H1 (cell line): ENCODE measurements around the gene SLC4A11. TPM values are rescaled to one million over a fixed set of nuclear protein-coding genes. Genes with fewer than 3 reads are reported as not detected.
"Not testable (repeated sequence)": the region's sequence is repeated elsewhere in the genome, so short reads cannot be mapped to it uniquely, and the experiment has no call there.

Experiments used
- CTCF ChIA-PET: fragments of 300-600 bp; sonication (Branson Sonifier 250); formaldehyde crosslinking; loops from one replicate; lab custom pipeline; 2021; ENCODE audit not compliant: partially characterized antibody; lab: Charles Lee
- POLR2A ChIA-PET: fragments of 300-600 bp; sonication (Branson Sonifier 250); formaldehyde crosslinking; loops from one replicate; lab custom pipeline; 2021; ENCODE audit warnings: inconsistent platforms; ENCODE audit not compliant: partially characterized antibody; lab: Charles Lee
- DNase-seq, 2 experiments: peaks; one replicate each; pipeline versions ENCODE4 v3.0.0 to v3.0.0-alpha.2; 2010 to 2022; ENCODE audit warnings: low spot score in 2 of 2, low read depth in 1 of 2, mixed read lengths in 1 of 2
- FAIRE-seq: peaks from 2 replicates; lab custom pipeline; 2011; peaks lifted over from hg19 to GRCh38; lab: Jason Lieb, UNC
- H2AFZ ChIP-seq: 2 replicates; pipeline ENCODE4 v1.8.1; 2012; ENCODE audit warnings: low read length, inconsistent platforms
- H2AK5ac ChIP-seq: 2 replicates; pipeline ENCODE4 v1.6.1; 2013; ENCODE audit warnings: low read depth, low read length
- H2BK120ac ChIP-seq: replicated peaks from 2 replicates; pipeline ENCODE3; 2013; ENCODE audit warnings: low read depth, low read length, inconsistent platforms
- H2BK12ac ChIP-seq: 2 replicates; pipeline ENCODE4 v1.6.1; 2013; ENCODE audit warnings: low read depth, low read length
- H2BK15ac ChIP-seq: 2 replicates; pipeline ENCODE4 v1.6.1; 2013; ENCODE audit warnings: low read length
- H2BK20ac ChIP-seq: 2 replicates; pipeline ENCODE4 v1.6.1; 2013; ENCODE audit warnings: low read length
- H2BK5ac ChIP-seq: 2 replicates; pipeline ENCODE4 v1.6.1; 2013; ENCODE audit warnings: low read depth, low read length
- H3K14ac ChIP-seq: 2 replicates; pipeline ENCODE4 v1.6.1; 2013; ENCODE audit warnings: inconsistent platforms; ENCODE audit not compliant: insufficient read length
- H3K18ac ChIP-seq: 2 replicates; pipeline ENCODE4 v1.6.1; 2013; ENCODE audit warnings: low read length; ENCODE audit errors: extremely low read depth
- H3K23ac ChIP-seq: 2 replicates; pipeline ENCODE4 v1.6.1; 2013; ENCODE audit warnings: inconsistent platforms; ENCODE audit not compliant: insufficient read length
- H3K23me2 ChIP-seq: 2 replicates; pipeline ENCODE4 v1.6.1; 2013; ENCODE audit warnings: low read depth, low read length
- H3K27ac ChIP-seq: 2 replicates; pipeline ENCODE4 v1.6.1; 2011; ENCODE audit warnings: low read depth, low read length, inconsistent platforms
- H3K27me3 ChIP-seq, 4 experiments: replicated peaks in 1 of 4; 1 replicate in 1 of 4; 2 replicates in 3 of 4; pipeline versions ENCODE4 v1.6.1 to v1.8.1; 2011 to 2013; ENCODE audit warnings: low read length in 3 of 4, mild to moderate bottlenecking in 3 of 4, inconsistent platforms in 2 of 4, mixed read lengths in 2 of 4, moderate library complexity in 1 of 4; ENCODE audit not compliant: control insufficient read depth in 3 of 4, insufficient read depth in 3 of 4; ENCODE audit errors: extremely low read depth in 1 of 4
- H3K36me3 ChIP-seq, 4 experiments: 2 replicates each; pipeline versions ENCODE4 v1.6.1 to v1.8.1; 2011 to 2013; ENCODE audit warnings: mild to moderate bottlenecking in 4 of 4, low read length in 3 of 4, moderate library complexity in 2 of 4, control low read depth in 1 of 4, inconsistent platforms in 1 of 4; ENCODE audit not compliant: insufficient read depth in 4 of 4, control insufficient read depth in 2 of 4
- H3K4ac ChIP-seq: replicated peaks from 2 replicates; pipeline ENCODE3; 2013; ENCODE audit warnings: low read length, low read depth, mixed read lengths, inconsistent platforms; ENCODE audit not compliant: insufficient read length
- H3K4me1 ChIP-seq, 4 experiments: replicated peaks in 1 of 4; 1 replicate in 1 of 4; 2 replicates in 3 of 4; pipeline versions ENCODE4 v1.6.1 to v1.8.1; 2011 to 2013; ENCODE audit warnings: low read length in 3 of 4, inconsistent platforms in 2 of 4, mixed read lengths in 1 of 4; ENCODE audit not compliant: insufficient read depth in 4 of 4, control insufficient read depth in 3 of 4
- H3K4me2 ChIP-seq, 2 experiments: 2 replicates each; pipeline versions ENCODE4 v1.6.1 to v1.8.1; 2011 to 2013; ENCODE audit warnings: low read depth in 2 of 2, low read length in 2 of 2, control low read depth in 1 of 2, inconsistent platforms in 1 of 2, mild to moderate bottlenecking in 1 of 2; ENCODE audit not compliant: insufficient read depth in 1 of 2
- H3K4me3 ChIP-seq, 4 experiments: fragments of 200-600, 300-600 bp in 1 of 4; sonication (generic), shearing (Covaris generic), sonication (Bioruptor Twin) in 1 of 4; 2 replicates each; pipeline versions ENCODE4 v1.5.1 to v1.8.1; 2011 to 2016; ENCODE audit warnings: low read length in 4 of 4, low read depth in 3 of 4, control low read depth in 2 of 4, inconsistent platforms in 2 of 4, mild to moderate bottlenecking in 2 of 4, mixed read lengths in 1 of 4, moderate library complexity in 1 of 4; ENCODE audit not compliant: insufficient read depth in 2 of 4; ENCODE audit errors: extremely low read depth in 1 of 4
- H3K56ac ChIP-seq: replicated peaks from 2 replicates; pipeline ENCODE3; 2013; ENCODE audit warnings: low read depth, mild to moderate bottlenecking, mixed read lengths, low read length, inconsistent platforms; ENCODE audit not compliant: insufficient read length
- H3K79me1 ChIP-seq: 2 replicates; pipeline ENCODE4 v1.6.1; 2013; ENCODE audit warnings: low read depth, low read length, control low read depth
- H3K79me2 ChIP-seq, 2 experiments: 2 replicates each; pipeline versions ENCODE4 v1.6.1 to v1.8.1; 2012 to 2013; ENCODE audit warnings: low read length in 2 of 2, mild to moderate bottlenecking in 2 of 2, inconsistent platforms in 1 of 2; ENCODE audit not compliant: insufficient read depth in 2 of 2, control insufficient read depth in 1 of 2
- H3K9ac ChIP-seq, 4 experiments: replicated peaks in 1 of 4; 1 replicate in 1 of 4; 2 replicates in 3 of 4; pipeline versions ENCODE4 v1.6.1 to v1.8.1; 2011 to 2013; ENCODE audit warnings: low read depth in 3 of 4, low read length in 3 of 4, control low read depth in 2 of 4, mild to moderate bottlenecking in 2 of 4, moderate library complexity in 2 of 4, inconsistent platforms in 1 of 4; ENCODE audit errors: extremely low read depth in 1 of 4
- H3K9me3 ChIP-seq, 2 experiments: 2 replicates each; pipeline versions ENCODE4 v1.6.1 to v1.8.1; 2012 to 2013; ENCODE audit warnings: mild to moderate bottlenecking in 2 of 2, moderate library complexity in 2 of 2, control low read depth in 1 of 2, inconsistent platforms in 1 of 2, low read depth in 1 of 2, low read length in 1 of 2, mixed read lengths in 1 of 2; ENCODE audit not compliant: insufficient read depth in 2 of 2
- H4K20me1 ChIP-seq, 2 experiments: replicated peaks in 1 of 2; 2 replicates each; pipeline versions ENCODE3 to v1.8.1; 2011 to 2013; ENCODE audit warnings: inconsistent platforms in 2 of 2, low read length in 2 of 2, mild to moderate bottlenecking in 1 of 2; ENCODE audit not compliant: insufficient read depth in 2 of 2, control insufficient read depth in 1 of 2
- H4K5ac ChIP-seq: 2 replicates; pipeline ENCODE4 v1.6.1; 2013; ENCODE audit warnings: low read length, low read depth, mixed read lengths, inconsistent platforms; ENCODE audit not compliant: insufficient read length
- H4K8ac ChIP-seq: 2 replicates; pipeline ENCODE4 v1.8.0; 2013; ENCODE audit warnings: mild to moderate bottlenecking, moderate library complexity, low read length, inconsistent platforms; ENCODE audit not compliant: insufficient read depth; ENCODE audit errors: extremely low read depth
- H4K91ac ChIP-seq: replicated peaks from 2 replicates; pipeline ENCODE3; 2013; ENCODE audit warnings: low read length, mixed read lengths, inconsistent platforms; ENCODE audit not compliant: insufficient read length
- EP300 ChIP-seq, 2 experiments: IDR thresholded peaks; 1 replicate in 1 of 2; 2 replicates in 1 of 2; pipeline ENCODE4 v1.6.1; 2011 to 2012; ENCODE audit warnings: low read depth in 2 of 2, low read length in 2 of 2, mild to moderate bottlenecking in 2 of 2, borderline replicate concordance in 1 of 2, inconsistent platforms in 1 of 2, moderate library complexity in 1 of 2
- WGBS, 2 experiments: shearing (Covaris generic) in 1 of 2; methylation state at CpG; one replicate each; pipeline versions ENCODE4 v1.1.6 to v1.1.7; 2013 to 2015; ENCODE audit warnings: low lambda C conversion rate in 2 of 2, mixed read lengths in 2 of 2, inconsistent platforms in 1 of 2, low coverage in 1 of 2, missing lambda C conversion rate in 1 of 2; ENCODE audit not compliant: insufficient replicate concordance in 2 of 2, insufficient coverage in 1 of 2, insufficient read length in 1 of 2; ENCODE audit errors: extremely low coverage in 1 of 2, missing lambda C conversion rate in 1 of 2; 5-methylcytosine and 5-hydroxymethylcytosine counted together
- polyA plus RNA-seq, 7 experiments: library from polyadenylated mRNA; depleted of rRNA in 3 of 7; stranded (reverse) in 5 of 7; unstranded in 2 of 7; fragments of >200 nt in 5 of 7; fragments of 200-250 nt in 2 of 7; gene quantifications; 1 replicate in 5 of 7; 2 replicates in 1 of 7; 4 replicates in 1 of 7; pipeline versions ENCODE4 v1.2.1 to v1.2.3, GENCODE V29; 2011 to 2013; ENCODE audit warnings: missing spikeins in 2 of 7, mixed read lengths in 2 of 7
- total RNA-seq: library from RNA; stranded (reverse); fragmentation: NEBNext Ultra II Directional; extraction: Animal tissue kit (Norgen Biotek cat#: 25700); gene quantifications from 2 replicates; pipeline ENCODE4 v1.2.1, GENCODE V29; 2021
- TF ChIP-seq, protein P1 (sequence below): IDR thresholded peaks from 2 replicates; pipeline ENCODE4 v1.6.1; 2011; ENCODE audit warnings: low read length, improper control_type of control experiment

SLC4A11 gene
- total and polyA plus RNA-seq, 2 of the 8 experiments (the other 6 are each of a cell fraction or from before 2014, with no cell fraction given), result 11.9 to 32.3 TPM

GRCh38 chr20:3183896-3184612 is 54.9 kb downstream of the SLC4A11 start (continued):
- TF ChIP-seq, protein P1, sequence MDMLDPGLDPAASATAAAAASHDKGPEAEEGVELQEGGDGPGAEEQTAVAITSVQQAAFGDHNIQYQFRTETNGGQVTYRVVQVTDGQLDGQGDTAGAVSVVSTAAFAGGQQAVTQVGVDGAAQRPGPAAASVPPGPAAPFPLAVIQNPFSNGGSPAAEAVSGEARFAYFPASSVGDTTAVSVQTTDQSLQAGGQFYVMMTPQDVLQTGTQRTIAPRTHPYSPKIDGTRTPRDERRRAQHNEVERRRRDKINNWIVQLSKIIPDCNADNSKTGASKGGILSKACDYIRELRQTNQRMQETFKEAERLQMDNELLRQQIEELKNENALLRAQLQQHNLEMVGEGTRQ, result no peak
- no peak for TF ChIP-seq EP300 (IDR thresholded peaks at IDR 0.05; ENCODE audit: borderline replicate concordance in 1 of 2, low read depth in 2 of 2, low read length in 2 of 2)

DNA sequence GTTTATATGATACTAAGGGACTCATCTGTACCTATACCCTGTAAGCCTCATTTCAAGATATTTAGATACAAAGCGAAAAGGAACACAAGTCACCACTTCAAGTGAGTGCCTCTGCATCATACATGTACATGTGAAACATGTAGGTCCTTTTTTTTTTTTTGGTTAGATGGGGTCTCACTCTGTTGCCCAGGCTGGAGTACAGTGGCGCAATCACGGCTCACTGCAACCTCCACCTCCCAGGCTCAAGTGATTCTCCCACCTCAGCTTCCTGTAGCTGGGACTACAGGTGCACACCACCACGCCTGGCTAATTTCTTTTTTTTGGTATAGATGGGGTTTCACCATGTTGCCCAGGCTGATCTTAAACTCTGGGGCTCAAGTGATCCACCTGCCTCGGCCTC is 56.6 kb downstream of the SLC4A11 start:
- H2BK12ac ChIP-seq, H3K79me1 ChIP-seq, H3K4me3 ChIP-seq, H3K23me2 ChIP-seq, H4K8ac ChIP-seq, H3K18ac ChIP-seq, H3K4ac ChIP-seq, H2AFZ ChIP-seq, H2BK5ac ChIP-seq, H3K14ac ChIP-seq, FAIRE-seq, H3K36me3 ChIP-seq, H2BK20ac ChIP-seq, H3K27me3 ChIP-seq, H3K23ac ChIP-seq, H3K9me3 ChIP-seq, H2BK120ac ChIP-seq, H3K9ac ChIP-seq, H4K91ac ChIP-seq, H3K27ac ChIP-seq, H3K79me2 ChIP-seq, H3K56ac ChIP-seq, H3K4me1 ChIP-seq, H2AK5ac ChIP-seq, DNase-seq, H2BK15ac ChIP-seq, H4K5ac ChIP-seq, H3K4me2 ChIP-seq, H4K20me1 ChIP-seq: not testable (repeated sequence)
- 92% methylated on average over 5 of the region's 5 CpGs; no CpG with 5 or more reads in 1 of the 2 experiments for WGBS, 2 experiments
- CTCF ChIA-PET, result interaction anchor here (1.2 kb wide), 1 partner anchor 10 kb away, joined by 3 read pairs; no protein-coding TSS in a partner anchor
- POLR2A ChIA-PET, result interaction anchor here (0.7 to 2.0 kb wide), 3 partner anchors 11 to 132 kb away, joined by 3 to 4 read pairs (median 3); no protein-coding TSS in a partner anchor
